K562 (cell line): ENCODE measurements around the gene ITSN2. TPM values are rescaled to one million over a fixed set of nuclear protein-coding genes. Genes with fewer than 3 reads are reported as not detected.

Experiments
- ATAC-seq: fragments of 200-7000 bp; cut with Tn5 transposase; 3 replicates; pipeline ENCODE4 v1.9.1; 2020; ENCODE audit warnings: moderate library complexity
- BruUV-seq: library from RNA; stranded (reverse); fragments of 400-500 nt; replicated peaks from 2 replicates; lab custom pipeline; 2021; lab: Mats Ljungman, UMichigan
- CTCF ChIA-PET: fragments of 300-600 bp; formaldehyde crosslinking; extraction: SDS; loops from one replicate; lab custom pipeline; 2021; ENCODE audit warnings: low intra/inter-chr PET ratio; lab: Yijun Ruan, JAX
- POLR2A ChIA-PET: fragments of 300-600, 350-650 bp; sonication (Branson Sonifier 250); formaldehyde crosslinking; extraction: SDS; loops from one replicate; lab custom pipeline; 2021; ENCODE audit warnings: antibody characterized with exemption, inconsistent platforms; lab: Yijun Ruan, JAX
- DNase-seq, 4 experiments: peaks; one replicate each; pipeline versions ENCODE4 v3.0.0 to v3.0.0-alpha.2; 2011 to 2018; ENCODE audit warnings: low spot score in 3 of 4, mixed read lengths in 3 of 4; ENCODE audit errors: extremely low read depth in 1 of 4
- FAIRE-seq: peaks from 2 replicates; lab custom pipeline; 2011; peaks lifted over from hg19 to GRCh38; lab: Jason Lieb, UNC
- H2AFZ ChIP-seq: 2 replicates; pipeline ENCODE4 v1.6.0; 2011; ENCODE audit warnings: low read depth, low read length, control low read depth, inconsistent platforms
- H3K27ac ChIP-seq: fragments of 200-600 bp; 3 replicates; pipeline ENCODE4 v1.8.0; 2011; ENCODE audit warnings: low read depth, mild to moderate bottlenecking, control low read depth, inconsistent platforms, low read length, moderate library complexity, mixed read lengths; ENCODE audit errors: extremely low read depth
- H3K27me3 ChIP-seq, 2 experiments: fragments of 300-600 bp in 1 of 2; 2 replicates in 1 of 2; 3 replicates in 1 of 2; pipeline versions ENCODE4 v1.6.0 to v1.8.0; 2011; ENCODE audit warnings: inconsistent platforms in 2 of 2, low read length in 2 of 2, mild to moderate bottlenecking in 1 of 2, mixed read lengths in 1 of 2, moderate library complexity in 1 of 2; ENCODE audit not compliant: control insufficient read depth in 2 of 2, insufficient read depth in 2 of 2
- H3K36me3 ChIP-seq: fragments of 300-600 bp; 3 replicates; pipeline ENCODE4 v1.8.0; 2011; ENCODE audit warnings: mild to moderate bottlenecking, low read length, inconsistent platforms; ENCODE audit not compliant: control insufficient read depth, insufficient read depth
- H3K4me1 ChIP-seq, 2 experiments: fragments of 200-600 bp in 1 of 2; replicated peaks in 1 of 2; 2 replicates in 1 of 2; 3 replicates in 1 of 2; pipeline versions ENCODE4 v1.5.1 to v1.8.0; 2011; ENCODE audit warnings: inconsistent platforms in 2 of 2, low read length in 2 of 2, mild to moderate bottlenecking in 1 of 2, mixed read lengths in 1 of 2, moderate library complexity in 1 of 2; ENCODE audit not compliant: control insufficient read depth in 2 of 2, insufficient read depth in 2 of 2
- H3K4me2 ChIP-seq: 2 replicates; pipeline ENCODE4 v1.6.1; 2011; ENCODE audit warnings: low read length, control low read depth, inconsistent platforms, mixed read lengths; ENCODE audit not compliant: insufficient read depth
- H3K4me3 ChIP-seq: fragments of 200-600 bp; sonication (generic), shearing (Covaris generic); 2 replicates; pipeline ENCODE4 v1.5.1; 2016; ENCODE audit warnings: control low read depth, inconsistent platforms
- H3K79me2 ChIP-seq: fragments of 200-600 bp; 3 replicates; pipeline ENCODE4 v1.8.0; 2011; ENCODE audit warnings: low read length, inconsistent platforms; ENCODE audit not compliant: control insufficient read depth, insufficient read depth
- H3K9ac ChIP-seq, 2 experiments: 2 replicates each; pipeline versions ENCODE4 v1.6.0 to v1.6.1; 2011; ENCODE audit warnings: low read depth in 2 of 2, low read length in 2 of 2, control low read depth in 1 of 2, inconsistent platforms in 1 of 2, mild to moderate bottlenecking in 1 of 2, mixed read lengths in 1 of 2; ENCODE audit not compliant: insufficient read depth in 1 of 2
- H3K9me1 ChIP-seq: one replicate; pipeline ENCODE4 v1.6.0; 2011; ENCODE audit warnings: inconsistent platforms, mild to moderate bottlenecking, low read length, moderate library complexity; ENCODE audit not compliant: control insufficient read depth, insufficient read depth
- H3K9me3 ChIP-seq: replicated peaks from 2 replicates; pipeline ENCODE4 v1.5.1; 2011; ENCODE audit warnings: low read depth, low read length, inconsistent platforms; ENCODE audit not compliant: control insufficient read depth, insufficient read depth
- H4K20me1 ChIP-seq: replicated peaks from 2 replicates; pipeline ENCODE4 v1.6.1; 2011; ENCODE audit warnings: low read length, inconsistent platforms, mixed read lengths; ENCODE audit not compliant: control insufficient read depth, insufficient read depth
- NFIC ChIP-seq: fragments of 450-650 bp; IDR thresholded peaks from 2 replicates; pipeline ENCODE4 v1.6.1; 2017; ENCODE audit warnings: mild to moderate bottlenecking, inconsistent platforms
- TEAD4 ChIP-seq, 2 experiments: sonication (generic) in 1 of 2; formaldehyde crosslinking in 1 of 2; IDR thresholded peaks; 2 replicates each; pipeline versions ENCODE4 v1.6.1 to v1.8.0; 2012 to 2022; ENCODE audit warnings: borderline replicate concordance in 1 of 2, inconsistent platforms in 1 of 2, low read length in 1 of 2, mild to moderate bottlenecking in 1 of 2, missing genetic modification reagents in 1 of 2
- ZNF239 ChIP-seq: fragments of 250-450 bp; sonication (Bioruptor Pico); IDR thresholded peaks from 2 replicates; pipeline ENCODE4 v1.4.0; 2020; ENCODE audit warnings: mild to moderate bottlenecking
- WGBS: fragments of 100-300 bp; shearing (Covaris generic); methylation state at CpG from one replicate; pipeline ENCODE4 v1.1.6; 2016; ENCODE audit warnings: low coverage, mixed read lengths; ENCODE audit not compliant: insufficient coverage; ENCODE audit errors: missing lambda C conversion rate; 5-methylcytosine and 5-hydroxymethylcytosine counted together
- in situ Hi-C: fragments of 300-500 bp; cut with MboI; formaldehyde crosslinking; loops from 4 replicates; pipeline ENCODE4 v1.15.0; 2018; ENCODE audit warnings: inconsistent platforms, mixed read lengths
- intact Hi-C: fragments of 100-400 bp; cut with micrococcal nuclease; formaldehyde crosslinking; loops from 2 replicates; pipeline ENCODE4 v1.14.2; 2022
- polyA plus RNA-seq, 8 experiments: library from polyadenylated mRNA; depleted of rRNA in 4 of 8; stranded (reverse) in 5 of 8; unstranded in 3 of 8; fragments of >200 nt; fragmentation: Nextera tagmentation in 2 of 8; fragmentation: Illumina TruSeq in 1 of 8; extraction: Ambion mirVana in 2 of 8; extraction: Trizol in 1 of 8; gene quantifications; 2 replicates each; pipeline versions ENCODE4 v1.2.1 to v1.2.3, GENCODE V29; 2011 to 2014; ENCODE audit warnings: inconsistent platforms in 1 of 8, missing spikeins in 1 of 8
- total RNA-seq, 7 experiments: library from RNA; depleted of rRNA in 6 of 7; stranded (reverse); fragments of >200 nt in 6 of 7; fragmentation: Illumina TruSeq in 2 of 7; extraction: Trizol in 2 of 7; gene quantifications; 2 replicates each; pipeline versions ENCODE4 v1.2.1 to v1.2.3, GENCODE V29; 2011 to 2021; ENCODE audit warnings: low replicate concordance in 1 of 7
- TF ChIP-seq, protein P1 (sequence below): fragments of 250-450 bp; sonication (Bioruptor Pico); IDR thresholded peaks from 2 replicates; pipeline ENCODE4 v1.8.0; 2022; ENCODE audit warnings: moderate library complexity, mild to moderate bottlenecking, inconsistent platforms
- TF ChIP-seq, protein P2 (sequence below), 2 experiments: fragments of 450-650 bp in 1 of 2; sonication (generic) in 1 of 2; formaldehyde crosslinking in 1 of 2; IDR thresholded peaks; 2 replicates each; pipeline versions ENCODE4 v1.7.1 to v1.9.0; 2016 to 2022; ENCODE audit warnings: inconsistent platforms in 1 of 2, mild to moderate bottlenecking in 1 of 2, missing genetic modification reagents in 1 of 2

The ITSN2 gene
- total and polyA plus RNA-seq, 9 of the 15 experiments (the other 6 are each of a cell fraction or from before 2014, with no cell fraction given), result 6.6 to 19.9 (median 15.2) TPM

DNA sequence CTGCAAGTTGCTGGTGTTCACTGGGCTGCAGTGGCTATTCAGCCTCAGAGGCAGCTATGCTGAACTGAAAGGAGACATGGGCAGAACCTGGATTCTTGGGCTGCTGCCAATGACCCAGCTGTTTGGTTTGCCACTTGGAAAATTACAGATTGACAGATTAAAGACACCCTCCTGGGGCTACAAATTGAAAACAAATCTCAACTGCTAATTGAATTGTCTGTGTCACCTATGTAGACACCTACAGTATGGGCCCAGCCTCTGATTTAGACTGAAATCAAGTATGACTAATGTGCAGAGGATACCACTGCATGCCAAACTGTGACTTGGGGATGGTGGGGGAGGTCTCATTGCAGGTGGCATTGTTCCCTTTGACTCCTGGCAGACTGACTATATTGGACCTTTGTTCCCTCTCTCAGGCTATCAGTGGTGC, 42.8 kb downstream of the ITSN2 start:
- H3K79me2 ChIP-seq, result no peaks in the 10 kb centered on the region

DNA sequence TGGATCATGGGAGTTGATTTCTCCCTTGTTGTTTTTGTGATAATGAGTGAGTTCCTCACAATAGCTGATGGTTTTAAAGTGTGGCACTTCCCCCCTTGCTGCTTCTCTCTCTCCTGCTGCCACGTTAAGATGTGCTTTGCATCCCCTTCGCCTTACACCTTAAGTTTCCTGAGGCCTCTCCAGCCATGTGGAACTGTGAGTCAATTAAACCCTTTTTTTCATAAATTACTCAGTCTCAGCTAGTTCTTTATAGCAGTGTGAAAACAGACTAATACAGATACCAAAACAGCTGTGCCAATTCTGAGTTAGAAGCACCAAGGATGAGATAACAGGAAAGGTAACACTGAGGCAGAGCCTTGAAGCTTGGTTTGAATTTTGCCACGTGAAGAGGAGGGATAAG, 44.7 kb downstream of the ITSN2 start:
- Histone ChIP-seq H4K20me1 (no peaks in the 10 kb centered on the region), H2AFZ (no peak overlapping the region), H3K9me1 (no peaks in the 10 kb centered on the region), H3K9me3 (no peaks in the 10 kb centered on the region), H3K36me3 (peaks cover 3% of the 10 kb centered on the region; the same call in 1 of the 3 replicates), H3K79me2 (no peaks in the 10 kb centered on the region), H3K27me3 (no peaks in the 10 kb centered on the region), H3K4me3 (no peak overlapping the region), H3K4me1 (no peaks in the 10 kb centered on the region), H3K9ac (no peak overlapping the region), H3K27ac (no peak overlapping the region), H3K4me2 (no peak overlapping the region)
- ATAC-seq (no peak), FAIRE-seq (no peak), DNase-seq (no peak)
- CTCF ChIA-PET, result no interaction called here
- intact Hi-C loops (no loop called here), in situ Hi-C loops (no loop called here)
- POLR2A ChIA-PET, result no interaction called here
- BruUV-seq, result no TSS peak
- 54% methylated on average over 3 of the region's 3 CpGs for WGBS
- TF ChIP-seq, protein P1, sequence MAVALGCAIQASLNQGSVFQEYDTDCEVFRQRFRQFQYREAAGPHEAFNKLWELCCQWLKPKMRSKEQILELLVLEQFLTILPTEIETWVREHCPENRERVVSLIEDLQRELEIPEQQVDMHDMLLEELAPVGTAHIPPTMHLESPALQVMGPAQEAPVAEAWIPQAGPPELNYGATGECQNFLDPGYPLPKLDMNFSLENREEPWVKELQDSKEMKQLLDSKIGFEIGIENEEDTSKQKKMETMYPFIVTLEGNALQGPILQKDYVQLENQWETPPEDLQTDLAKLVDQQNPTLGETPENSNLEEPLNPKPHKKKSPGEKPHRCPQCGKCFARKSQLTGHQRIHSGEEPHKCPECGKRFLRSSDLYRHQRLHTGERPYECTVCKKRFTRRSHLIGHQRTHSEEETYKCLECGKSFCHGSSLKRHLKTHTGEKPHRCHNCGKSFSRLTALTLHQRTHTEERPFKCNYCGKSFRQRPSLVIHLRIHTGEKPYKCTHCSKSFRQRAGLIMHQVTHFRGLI, result no peak
- TF ChIP-seq, protein P2, sequence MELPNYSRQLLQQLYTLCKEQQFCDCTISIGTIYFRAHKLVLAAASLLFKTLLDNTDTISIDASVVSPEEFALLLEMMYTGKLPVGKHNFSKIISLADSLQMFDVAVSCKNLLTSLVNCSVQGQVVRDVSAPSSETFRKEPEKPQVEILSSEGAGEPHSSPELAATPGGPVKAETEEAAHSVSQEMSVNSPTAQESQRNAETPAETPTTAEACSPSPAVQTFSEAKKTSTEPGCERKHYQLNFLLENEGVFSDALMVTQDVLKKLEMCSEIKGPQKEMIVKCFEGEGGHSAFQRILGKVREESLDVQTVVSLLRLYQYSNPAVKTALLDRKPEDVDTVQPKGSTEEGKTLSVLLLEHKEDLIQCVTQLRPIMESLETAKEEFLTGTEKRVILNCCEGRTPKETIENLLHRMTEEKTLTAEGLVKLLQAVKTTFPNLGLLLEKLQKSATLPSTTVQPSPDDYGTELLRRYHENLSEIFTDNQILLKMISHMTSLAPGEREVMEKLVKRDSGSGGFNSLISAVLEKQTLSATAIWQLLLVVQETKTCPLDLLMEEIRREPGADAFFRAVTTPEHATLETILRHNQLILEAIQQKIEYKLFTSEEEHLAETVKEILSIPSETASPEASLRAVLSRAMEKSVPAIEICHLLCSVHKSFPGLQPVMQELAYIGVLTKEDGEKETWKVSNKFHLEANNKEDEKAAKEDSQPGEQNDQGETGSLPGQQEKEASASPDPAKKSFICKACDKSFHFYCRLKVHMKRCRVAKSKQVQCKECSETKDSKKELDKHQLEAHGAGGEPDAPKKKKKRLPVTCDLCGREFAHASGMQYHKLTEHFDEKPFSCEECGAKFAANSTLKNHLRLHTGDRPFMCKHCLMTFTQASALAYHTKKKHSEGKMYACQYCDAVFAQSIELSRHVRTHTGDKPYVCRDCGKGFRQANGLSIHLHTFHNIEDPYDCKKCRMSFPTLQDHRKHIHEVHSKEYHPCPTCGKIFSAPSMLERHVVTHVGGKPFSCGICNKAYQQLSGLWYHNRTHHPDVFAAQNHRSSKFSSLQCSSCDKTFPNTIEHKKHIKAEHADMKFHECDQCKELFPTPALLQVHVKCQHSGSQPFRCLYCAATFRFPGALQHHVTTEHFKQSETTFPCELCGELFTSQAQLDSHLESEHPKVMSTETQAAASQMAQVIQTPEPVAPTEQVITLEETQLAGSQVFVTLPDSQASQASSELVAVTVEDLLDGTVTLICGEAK (IDR thresholded peaks at IDR 0.05), result no peak
- TF ChIP-seq, protein P2 (CRISPR knock-in tag; IDR thresholded peaks at IDR 0.05), result no peak
- TF ChIP-seq TEAD4 (IDR thresholded peaks at IDR 0.05; ENCODE audit: low read length) (no peak), TEAD4 (CRISPR knock-in tag; IDR thresholded peaks at IDR 0.05; ENCODE audit: borderline replicate concordance) (no peak)

More for the DNA sequence above, 42.8 kb downstream of the ITSN2 start:
- ChIA-PET POLR2A (interaction anchor here (1.4 kb wide), 1 partner anchor 10 kb away, joined by 4 read pairs; no protein-coding TSS in a partner anchor), CTCF (no interaction called here)
- Histone ChIP-seq H3K36me3 (no peaks in the 10 kb centered on the region), H3K4me3 (no peak overlapping the region), H2AFZ (no peak overlapping the region), H4K20me1 (no peaks in the 10 kb centered on the region), H3K9me3 (no peaks in the 10 kb centered on the region), H3K27me3 (no peaks in the 10 kb centered on the region), H3K9me1 (no peaks in the 10 kb centered on the region), H3K4me1 (no peaks in the 10 kb centered on the region), H3K9ac (no peak overlapping the region), H3K27ac (no peak overlapping the region), H3K4me2 (no peak overlapping the region)
- DNase-seq, result no peak
- no TSS peak for BruUV-seq
- TF ChIP-seq NFIC (0 out of 2 replicates have a peak, but pooled peaks have one; percentile 12), ZNF239 (CRISPR knock-in tag) (no peak)
- ATAC-seq, result no peak
- no peak for FAIRE-seq
- in situ Hi-C loops, result no loop called here
- intact Hi-C loops, result no loop called here
